ENCODE data around the gene SHISA9. TPM values are rescaled to one million over a fixed set of nuclear protein-coding genes. Genes with fewer than 3 reads are reported as not detected.

SHISA9 gene
- total and polyA plus RNA-seq, 4 donors = under 0.01 to 0.08 (median 0.07) TPM; not detected in 1

DNA sequence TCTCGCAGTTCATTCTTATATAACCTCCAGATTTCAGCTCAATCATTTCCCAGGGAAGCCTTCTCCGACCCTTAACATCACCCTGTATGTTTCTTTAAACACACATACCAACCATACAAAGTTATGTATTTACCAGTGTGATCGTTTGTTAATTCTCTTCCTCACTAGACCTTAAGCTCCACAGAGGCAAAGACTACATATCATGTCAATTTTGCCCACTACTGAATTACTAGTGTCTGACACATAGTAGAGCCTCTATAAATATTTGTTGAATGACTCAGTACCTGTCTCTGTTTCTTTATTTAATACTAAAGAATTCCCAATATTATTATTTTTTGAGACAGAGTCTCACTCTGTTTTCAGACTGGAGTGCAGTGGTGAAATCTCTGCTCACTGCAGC is 137.2 kb downstream of the SHISA9 start:
- Histone ChIP-seq H3K4me1 (ENCODE audit: control insufficient read depth in 4 of 4, insufficient read depth in 4 of 4, low read length in 3 of 4) (no peaks in the 10 kb centered on the region), H3K36me3 (ENCODE audit: control insufficient read depth in 4 of 4, insufficient read depth in 3 of 4, low read depth in 1 of 4, low read length in 3 of 4) (no peaks in the 10 kb centered on the region), H3K9ac (ENCODE audit: low read depth in 1 of 2, low read length in 2 of 2) (no peak overlapping the region), H3K9me3 (ENCODE audit: control insufficient read depth in 4 of 4, low read length in 3 of 4) (peaks cover 0 to 3% (median 1%) of the 10 kb centered on the region in 4 donors), H3K4me3 (ENCODE audit: low read depth in 1 of 3, low read length in 3 of 3) (no peak overlapping the region), H3K27me3 (ENCODE audit: control insufficient read depth in 4 of 4, insufficient read depth in 4 of 4, low read length in 3 of 4) (no peaks in the 10 kb centered on the region), H3K27ac (ENCODE audit: low read depth in 1 of 2, low read length in 2 of 2) (no peak overlapping the region)
- no peak for TF ChIP-seq FOXA1 (IDR thresholded peaks at IDR 0.05)
- no peak for TF ChIP-seq SP1 (IDR thresholded peaks at IDR 0.05)
- no peak for TF ChIP-seq JUND (IDR thresholded peaks at IDR 0.05)
- TF ChIP-seq GABPA (IDR thresholded peaks at IDR 0.05 in 1 of 2, conservative IDR thresholded peaks at IDR 0.05 in 1 of 2) = no peak
- no peak for TF ChIP-seq HNF4G (IDR thresholded peaks at IDR 0.05)
- TF ChIP-seq, protein P1, sequence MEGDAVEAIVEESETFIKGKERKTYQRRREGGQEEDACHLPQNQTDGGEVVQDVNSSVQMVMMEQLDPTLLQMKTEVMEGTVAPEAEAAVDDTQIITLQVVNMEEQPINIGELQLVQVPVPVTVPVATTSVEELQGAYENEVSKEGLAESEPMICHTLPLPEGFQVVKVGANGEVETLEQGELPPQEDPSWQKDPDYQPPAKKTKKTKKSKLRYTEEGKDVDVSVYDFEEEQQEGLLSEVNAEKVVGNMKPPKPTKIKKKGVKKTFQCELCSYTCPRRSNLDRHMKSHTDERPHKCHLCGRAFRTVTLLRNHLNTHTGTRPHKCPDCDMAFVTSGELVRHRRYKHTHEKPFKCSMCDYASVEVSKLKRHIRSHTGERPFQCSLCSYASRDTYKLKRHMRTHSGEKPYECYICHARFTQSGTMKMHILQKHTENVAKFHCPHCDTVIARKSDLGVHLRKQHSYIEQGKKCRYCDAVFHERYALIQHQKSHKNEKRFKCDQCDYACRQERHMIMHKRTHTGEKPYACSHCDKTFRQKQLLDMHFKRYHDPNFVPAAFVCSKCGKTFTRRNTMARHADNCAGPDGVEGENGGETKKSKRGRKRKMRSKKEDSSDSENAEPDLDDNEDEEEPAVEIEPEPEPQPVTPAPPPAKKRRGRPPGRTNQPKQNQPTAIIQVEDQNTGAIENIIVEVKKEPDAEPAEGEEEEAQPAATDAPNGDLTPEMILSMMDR (IDR thresholded peaks at IDR 0.05; ENCODE audit: low read depth, low read length, missing input control) = no peak
- TF ChIP-seq FOXA2 (IDR thresholded peaks at IDR 0.05) = no peak
- TF ChIP-seq RAD21 (IDR thresholded peaks at IDR 0.05) = no peak
- no peak for TF ChIP-seq YY1 (IDR thresholded peaks at IDR 0.05)
- no peak for TF ChIP-seq RXRA (IDR thresholded peaks at IDR 0.05)
- no peak for TF ChIP-seq EGR1 (IDR thresholded peaks at IDR 0.05; ENCODE audit: low read depth in 2 of 2)
- TF ChIP-seq, protein P2, sequence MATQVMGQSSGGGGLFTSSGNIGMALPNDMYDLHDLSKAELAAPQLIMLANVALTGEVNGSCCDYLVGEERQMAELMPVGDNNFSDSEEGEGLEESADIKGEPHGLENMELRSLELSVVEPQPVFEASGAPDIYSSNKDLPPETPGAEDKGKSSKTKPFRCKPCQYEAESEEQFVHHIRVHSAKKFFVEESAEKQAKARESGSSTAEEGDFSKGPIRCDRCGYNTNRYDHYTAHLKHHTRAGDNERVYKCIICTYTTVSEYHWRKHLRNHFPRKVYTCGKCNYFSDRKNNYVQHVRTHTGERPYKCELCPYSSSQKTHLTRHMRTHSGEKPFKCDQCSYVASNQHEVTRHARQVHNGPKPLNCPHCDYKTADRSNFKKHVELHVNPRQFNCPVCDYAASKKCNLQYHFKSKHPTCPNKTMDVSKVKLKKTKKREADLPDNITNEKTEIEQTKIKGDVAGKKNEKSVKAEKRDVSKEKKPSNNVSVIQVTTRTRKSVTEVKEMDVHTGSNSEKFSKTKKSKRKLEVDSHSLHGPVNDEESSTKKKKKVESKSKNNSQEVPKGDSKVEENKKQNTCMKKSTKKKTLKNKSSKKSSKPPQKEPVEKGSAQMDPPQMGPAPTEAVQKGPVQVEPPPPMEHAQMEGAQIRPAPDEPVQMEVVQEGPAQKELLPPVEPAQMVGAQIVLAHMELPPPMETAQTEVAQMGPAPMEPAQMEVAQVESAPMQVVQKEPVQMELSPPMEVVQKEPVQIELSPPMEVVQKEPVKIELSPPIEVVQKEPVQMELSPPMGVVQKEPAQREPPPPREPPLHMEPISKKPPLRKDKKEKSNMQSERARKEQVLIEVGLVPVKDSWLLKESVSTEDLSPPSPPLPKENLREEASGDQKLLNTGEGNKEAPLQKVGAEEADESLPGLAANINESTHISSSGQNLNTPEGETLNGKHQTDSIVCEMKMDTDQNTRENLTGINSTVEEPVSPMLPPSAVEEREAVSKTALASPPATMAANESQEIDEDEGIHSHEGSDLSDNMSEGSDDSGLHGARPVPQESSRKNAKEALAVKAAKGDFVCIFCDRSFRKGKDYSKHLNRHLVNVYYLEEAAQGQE (IDR thresholded peaks at IDR 0.05) = no peak
- TF ChIP-seq, protein P3, sequence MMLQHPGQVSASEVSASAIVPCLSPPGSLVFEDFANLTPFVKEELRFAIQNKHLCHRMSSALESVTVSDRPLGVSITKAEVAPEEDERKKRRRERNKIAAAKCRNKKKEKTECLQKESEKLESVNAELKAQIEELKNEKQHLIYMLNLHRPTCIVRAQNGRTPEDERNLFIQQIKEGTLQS (IDR thresholded peaks at IDR 0.05) = no peak
- TF ChIP-seq, protein P4, sequence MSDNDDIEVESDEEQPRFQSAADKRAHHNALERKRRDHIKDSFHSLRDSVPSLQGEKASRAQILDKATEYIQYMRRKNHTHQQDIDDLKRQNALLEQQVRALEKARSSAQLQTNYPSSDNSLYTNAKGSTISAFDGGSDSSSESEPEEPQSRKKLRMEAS (IDR thresholded peaks at IDR 0.05) = no peak
- no peak for TF ChIP-seq NR2F2 (IDR thresholded peaks at IDR 0.05)
- TF ChIP-seq TAF1 (conservative IDR thresholded peaks at IDR 0.05) = no peak
- TF ChIP-seq, protein P5, sequence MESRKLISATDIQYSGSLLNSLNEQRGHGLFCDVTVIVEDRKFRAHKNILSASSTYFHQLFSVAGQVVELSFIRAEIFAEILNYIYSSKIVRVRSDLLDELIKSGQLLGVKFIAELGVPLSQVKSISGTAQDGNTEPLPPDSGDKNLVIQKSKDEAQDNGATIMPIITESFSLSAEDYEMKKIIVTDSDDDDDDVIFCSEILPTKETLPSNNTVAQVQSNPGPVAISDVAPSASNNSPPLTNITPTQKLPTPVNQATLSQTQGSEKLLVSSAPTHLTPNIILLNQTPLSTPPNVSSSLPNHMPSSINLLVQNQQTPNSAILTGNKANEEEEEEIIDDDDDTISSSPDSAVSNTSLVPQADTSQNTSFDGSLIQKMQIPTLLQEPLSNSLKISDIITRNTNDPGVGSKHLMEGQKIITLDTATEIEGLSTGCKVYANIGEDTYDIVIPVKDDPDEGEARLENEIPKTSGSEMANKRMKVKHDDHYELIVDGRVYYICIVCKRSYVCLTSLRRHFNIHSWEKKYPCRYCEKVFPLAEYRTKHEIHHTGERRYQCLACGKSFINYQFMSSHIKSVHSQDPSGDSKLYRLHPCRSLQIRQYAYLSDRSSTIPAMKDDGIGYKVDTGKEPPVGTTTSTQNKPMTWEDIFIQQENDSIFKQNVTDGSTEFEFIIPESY (IDR thresholded peaks at IDR 0.05) = no peak
- no peak for TF ChIP-seq HNF4A (conservative IDR thresholded peaks at IDR 0.05)
- 54% methylated on average over 3 of the region's 3 CpGs for WGBS
- no peak for DNase-seq (ENCODE audit: low spot score)
